HepG2 (cell line): Measurements from ENCODE around the gene GGCT. TPM values are rescaled to one million over a fixed set of nuclear protein-coding genes. Genes with fewer than 3 reads are reported as not detected.
A peak's percentile ranks its signal among the peaks of the same experiment; 100 is the strongest.

ENCODE experiments used
- CBFB ChIP-seq: sonication (generic); formaldehyde crosslinking; IDR thresholded peaks from 2 replicates; pipeline ENCODE4 v1.4.0; 2020; ENCODE audit warnings: missing genetic modification reagents
- DR1 ChIP-seq: sonication (generic); formaldehyde crosslinking; IDR thresholded peaks from 2 replicates; pipeline ENCODE4 v1.8.0; 2021; ENCODE audit warnings: mild to moderate bottlenecking, missing genetic modification reagents, inconsistent platforms
- FOSL2 ChIP-seq: sonication (generic); formaldehyde crosslinking; IDR thresholded peaks from 2 replicates; pipeline ENCODE4 v1.4.0; 2020; ENCODE audit warnings: missing genetic modification reagents
- HINFP ChIP-seq: sonication (generic); formaldehyde crosslinking; IDR thresholded peaks from 2 replicates; pipeline ENCODE4 v1.4.0; 2020; ENCODE audit warnings: low read depth, mild to moderate bottlenecking, missing genetic modification reagents
- KDM6A ChIP-seq: IDR thresholded peaks from 2 replicates; pipeline ENCODE4 v1.6.1; 2016; ENCODE audit warnings: low read depth
- MEIS1 ChIP-seq: sonication (generic); formaldehyde crosslinking; IDR thresholded peaks from 2 replicates; pipeline ENCODE4 v1.9.0; 2021; ENCODE audit warnings: mild to moderate bottlenecking, missing genetic modification reagents, moderate library complexity, borderline replicate concordance
- MYNN ChIP-seq: sonication (generic); formaldehyde crosslinking; IDR thresholded peaks from 2 replicates; pipeline ENCODE4 v1.4.0; 2020; ENCODE audit warnings: mild to moderate bottlenecking, low read depth, missing genetic modification reagents
- NFIB ChIP-seq: sonication (generic); formaldehyde crosslinking; IDR thresholded peaks from 2 replicates; pipeline ENCODE4 v1.9.0; 2021; ENCODE audit warnings: missing genetic modification reagents, mild to moderate bottlenecking, borderline replicate concordance
- ONECUT2 ChIP-seq: sonication (generic); formaldehyde crosslinking; IDR thresholded peaks from 2 replicates; pipeline ENCODE4 v1.4.0; 2020; ENCODE audit warnings: missing genetic modification reagents
- PHF21A ChIP-seq: sonication (generic); formaldehyde crosslinking; IDR thresholded peaks from 2 replicates; pipeline ENCODE4 v1.5.0; 2020; ENCODE audit warnings: mild to moderate bottlenecking, missing genetic modification reagents
- PTBP1 ChIP-seq: fragments of 200-400 bp; formaldehyde crosslinking; IDR thresholded peaks from 2 replicates; pipeline ENCODE4 v1.6.1; 2018; ENCODE audit warnings: low read length, low read depth; ENCODE audit not compliant: poor library complexity, severe bottlenecking
- RFXANK ChIP-seq: IDR thresholded peaks from 2 replicates; pipeline ENCODE4 v1.6.1; 2016
- SRF ChIP-seq: IDR thresholded peaks from 2 replicates; pipeline ENCODE4 v1.6.1; 2011; ENCODE audit warnings: mild to moderate bottlenecking, low read depth, low read length, moderate library complexity
- SUZ12 ChIP-seq: fragments of 150-350 bp; IDR thresholded peaks from 2 replicates; pipeline ENCODE4 v1.6.1; 2014; ENCODE audit warnings: low read depth, low read length
- ZBTB1 ChIP-seq: sonication (generic); formaldehyde crosslinking; IDR thresholded peaks from 2 replicates; pipeline ENCODE4 v1.4.0; 2020; ENCODE audit warnings: missing genetic modification reagents, borderline replicate concordance
- ZBTB21 ChIP-seq: sonication (generic); formaldehyde crosslinking; IDR thresholded peaks from 2 replicates; pipeline ENCODE4 v1.4.0; 2020; ENCODE audit warnings: missing genetic modification reagents
- ZBTB7B ChIP-seq: sonication (generic); formaldehyde crosslinking; IDR thresholded peaks from 2 replicates; pipeline ENCODE4 v1.4.0; 2020; ENCODE audit warnings: missing genetic modification reagents
- ZFP90 ChIP-seq: sonication (generic); formaldehyde crosslinking; IDR thresholded peaks from 2 replicates; pipeline ENCODE4 v1.8.0; 2022; ENCODE audit warnings: missing genetic modification reagents, mild to moderate bottlenecking, inconsistent platforms, borderline replicate concordance
- ZKSCAN8 ChIP-seq: IDR thresholded peaks from 2 replicates; pipeline ENCODE4 v1.6.1; 2016; ENCODE audit warnings: borderline replicate concordance, missing genetic modification reagents, missing compliant biosample characterization
- ZNF260 ChIP-seq: sonication (generic); formaldehyde crosslinking; IDR thresholded peaks from 2 replicates; pipeline ENCODE4 v1.4.0; 2020; ENCODE audit warnings: missing genetic modification reagents, low read depth, mild to moderate bottlenecking, borderline replicate concordance
- ZNF274 ChIP-seq: sonication (generic); formaldehyde crosslinking; IDR thresholded peaks from 2 replicates; pipeline ENCODE4 v1.5.1; 2020; ENCODE audit warnings: mild to moderate bottlenecking, missing genetic modification reagents
- ZNF431 ChIP-seq: sonication (generic); formaldehyde crosslinking; IDR thresholded peaks from 2 replicates; pipeline ENCODE4 v1.9.0; 2022; ENCODE audit warnings: missing genetic modification reagents, low read depth, mild to moderate bottlenecking, borderline replicate concordance
- ZNF432 ChIP-seq: sonication (generic); formaldehyde crosslinking; IDR thresholded peaks from 2 replicates; pipeline ENCODE4 v1.5.0; 2020; ENCODE audit warnings: missing genetic modification reagents, mild to moderate bottlenecking, borderline replicate concordance
- ZNF451 ChIP-seq: sonication (generic); formaldehyde crosslinking; IDR thresholded peaks from 2 replicates; pipeline ENCODE4 v1.5.0; 2020; ENCODE audit warnings: mild to moderate bottlenecking, missing genetic modification reagents
- ZNF563 ChIP-seq: sonication (generic); formaldehyde crosslinking; IDR thresholded peaks from 2 replicates; pipeline ENCODE4 v1.8.0; 2022; ENCODE audit warnings: mild to moderate bottlenecking, moderate library complexity, missing genetic modification reagents
- ZNF770 ChIP-seq: sonication (generic); formaldehyde crosslinking; IDR thresholded peaks from 2 replicates; pipeline ENCODE4 v1.5.0; 2020; ENCODE audit warnings: mild to moderate bottlenecking, missing genetic modification reagents
- ZNF784 ChIP-seq: sonication (generic); formaldehyde crosslinking; IDR thresholded peaks from 2 replicates; pipeline ENCODE4 v1.5.1; 2020; ENCODE audit warnings: missing genetic modification reagents, mild to moderate bottlenecking, borderline replicate concordance
- polyA plus RNA-seq, 8 experiments: library from polyadenylated mRNA; depleted of rRNA in 3 of 8; stranded (reverse) in 7 of 8; unstranded in 1 of 8; fragments of >200 nt; fragmentation: Illumina TruSeq in 4 of 8; extraction: Trizol in 4 of 8; gene quantifications; 2 replicates each; pipeline versions ENCODE4 v1.2.1 to v1.2.3, GENCODE V29; 2011 to 2016; ENCODE audit warnings: low read depth in 4 of 8, missing spikeins in 1 of 8, mixed read lengths in 1 of 8; ENCODE audit not compliant: insufficient read depth in 1 of 8
- total RNA-seq, 5 experiments: library from RNA; depleted of rRNA; stranded (reverse); fragments of >200 nt; fragmentation: Illumina TruSeq; extraction: Trizol; gene quantifications; 2 replicates each; pipeline ENCODE4 v1.2.3, GENCODE V29; 2016; ENCODE audit warnings: low read depth in 1 of 5

GGCT gene
- total and polyA plus RNA-seq, 2 of the 13 experiments (the other 11 are each of a cell fraction or from before 2014, with no cell fraction given), result 19.5 to 78.3 TPM

- TF ChIP-seq ZKSCAN8 (no peak), MYNN (CRISPR knock-in tag) (no peak), NFIB (no peak), ZNF432 (no peak), ZNF784 (CRISPR knock-in tag) (peak; percentile 74; the same call in 1 of the 2 replicates), ZFP90 (no peak), ZBTB7B (CRISPR knock-in tag) (peak; percentile 78; the same call in 1 of the 2 replicates), ZNF770 (CRISPR knock-in tag) (peak; percentile 70), FOSL2 (no peak), DR1 (CRISPR knock-in tag) (no peak), ZBTB21 (no peak), PHF21A (CRISPR knock-in tag) (peak; percentile 76; the same call in 1 of the 2 replicates), SRF (no peak), RFXANK (CRISPR knock-in tag) (no peak), ONECUT2 (CRISPR knock-in tag) (no peak), ZNF563 (CRISPR knock-in tag) (no peak), ZNF431 (CRISPR knock-in tag) (no peak), ZNF451 (CRISPR knock-in tag) (no peak), ZBTB1 (no peak), HINFP (CRISPR knock-in tag) (no peak), CBFB (CRISPR knock-in tag) (no peak; the same call in 1 of the 2 replicates), KDM6A (CRISPR knock-in tag) (no peak), ZNF260 (CRISPR knock-in tag) (no peak), MEIS1 (CRISPR knock-in tag) (no peak), ZNF274 (CRISPR knock-in tag) (peak; percentile 64; the same call in 1 of the 2 replicates), PTBP1 (no peak), SUZ12 (no peak)
These were observed 26.1 kb downstream of the GGCT start, which contains the start of gene NOD1 (continued) for GRCh38 chr7:30478349-30479201.
